Measurements from ENCODE around the gene FLT3. TPM values are rescaled to one million over a fixed set of nuclear protein-coding genes. Genes with fewer than 3 reads are reported as not detected.

Gene FLT3
- total and polyA plus RNA-seq, 5 donors from 2014 or later: 0.39 TPM; not detected in 4

GRCh38 chr13:27970382-27971235, 129.8 kb downstream of the FLT3 start:
- DNase-seq (no peak), ATAC-seq (ENCODE audit: low read depth in 2 of 2) (no peak)
- Mint-ChIP-seq H3K9me3 (peaks cover 0 to 4% (median 0%) of the 10 kb centered on the region in 7 donors), H3K4me1 (peaks cover 0 to 32% (median 15%) of the 10 kb centered on the region in 4 donors), H3K27ac (no peak overlapping the region), H3K36me3 (no peaks in the 10 kb centered on the region), H3K27me3 (peaks cover 93% of the 10 kb centered on the region), H3K4me3 (no peak overlapping the region)
- no peak overlapping the region for H3K4me3 ChIP-seq (ENCODE audit: low read depth, low read length)
- no peaks in the 10 kb centered on the region for H3K9me3 ChIP-seq (ENCODE audit: control insufficient read depth in 2 of 2, low read length in 2 of 2)
- H3K36me3 ChIP-seq (ENCODE audit: control insufficient read depth, insufficient read depth, low read length): no peaks in the 10 kb centered on the region
- H3K27me3 ChIP-seq (ENCODE audit: control insufficient read depth, insufficient read depth, low read length): peaks cover 22% of the 10 kb centered on the region
- H3K27ac ChIP-seq (ENCODE audit: insufficient read depth, low read length, poor library complexity, severe bottlenecking): no peak overlapping the region
- peaks cover 2% of the 10 kb centered on the region for H3K4me1 ChIP-seq (ENCODE audit: control insufficient read depth, insufficient read depth, low read length, poor library complexity, severe bottlenecking)

- Histone ChIP-seq H3K27ac (ENCODE audit: insufficient read depth, low read length, poor library complexity, severe bottlenecking) (no peak overlapping the region), H3K4me3 (ENCODE audit: low read depth, low read length) (no peak overlapping the region), H3K9me3 (ENCODE audit: control insufficient read depth in 2 of 2, low read length in 2 of 2) (no peaks in the 10 kb centered on the region), H3K27me3 (ENCODE audit: control insufficient read depth, insufficient read depth, low read length) (peaks cover 30% of the 10 kb centered on the region), H3K4me1 (ENCODE audit: control insufficient read depth, insufficient read depth, low read length, poor library complexity, severe bottlenecking) (no peaks in the 10 kb centered on the region), H3K36me3 (ENCODE audit: control insufficient read depth, insufficient read depth, low read length) (no peaks in the 10 kb centered on the region)
- Mint-ChIP-seq H3K27me3 (peaks cover 93% of the 10 kb centered on the region), H3K4me1 (peaks cover 0 to 28% (median 15%) of the 10 kb centered on the region in 4 donors), H3K36me3 (no peaks in the 10 kb centered on the region), H3K4me3 (peak overlapping the region in 2 of 4 donors; percentile 1 to 22), H3K27ac (no peak overlapping the region), H3K9me3 (peaks cover 0 to 4% (median 0%) of the 10 kb centered on the region in 7 donors)
- DNase-seq (no peak), ATAC-seq (ENCODE audit: low read depth in 2 of 2) (no peak)
Measured at GRCh38 chr13:27969866-27970229, 130.5 kb downstream of the FLT3 start.

GRCh38 chr13:27969082-27969865, 131.1 kb downstream of the FLT3 start, which contains the start of gene CDX2:
TSS of gene CDX2 (minus strand) at chr13:27969315. CDS start at chr13:27969006, 309 bp downstream.
- peaks cover 31% of the 10 kb centered on the region for H3K27me3 ChIP-seq (ENCODE audit: control insufficient read depth, insufficient read depth, low read length)

GRCh38 chr13:27968316-27969081, 131.9 kb downstream of the FLT3 start:
- Mint-ChIP-seq H3K4me3 (no peak overlapping the region), H3K27ac (no peak overlapping the region), H3K36me3 (no peaks in the 10 kb centered on the region), H3K27me3 (peaks cover 91% of the 10 kb centered on the region), H3K9me3 (peaks cover 0 to 3% (median 0%) of the 10 kb centered on the region in 7 donors), H3K4me1 (peaks cover 0 to 26% (median 14%) of the 10 kb centered on the region in 4 donors)
- Histone ChIP-seq H3K27me3 (ENCODE audit: control insufficient read depth, insufficient read depth, low read length) (peaks cover 23% of the 10 kb centered on the region), H3K4me3 (ENCODE audit: low read depth, low read length) (no peak overlapping the region), H3K36me3 (ENCODE audit: control insufficient read depth, insufficient read depth, low read length) (no peaks in the 10 kb centered on the region), H3K9me3 (ENCODE audit: control insufficient read depth in 2 of 2, low read length in 2 of 2) (no peaks in the 10 kb centered on the region), H3K4me1 (ENCODE audit: control insufficient read depth, insufficient read depth, low read length, poor library complexity, severe bottlenecking) (no peaks in the 10 kb centered on the region), H3K27ac (ENCODE audit: insufficient read depth, low read length, poor library complexity, severe bottlenecking) (no peak overlapping the region)
- DNase-seq (no peak), ATAC-seq (ENCODE audit: low read depth in 2 of 2) (no peak)

More at GRCh38 chr13:27969082-27969865, 131.1 kb downstream of the FLT3 start, which contains the start of gene CDX2:
- Histone ChIP-seq H3K4me3 (ENCODE audit: low read depth, low read length) (no peak within 1 kb of the TSS), H3K36me3 (ENCODE audit: control insufficient read depth, insufficient read depth, low read length) (no peaks in the 10 kb centered on the region), H3K9me3 (ENCODE audit: control insufficient read depth in 2 of 2, low read length in 2 of 2) (no peaks in the 10 kb centered on the region), H3K4me1 (ENCODE audit: control insufficient read depth, insufficient read depth, low read length, poor library complexity, severe bottlenecking) (no peaks in the 10 kb centered on the region), H3K27ac (ENCODE audit: insufficient read depth, low read length, poor library complexity, severe bottlenecking) (no peak within 1 kb of the TSS)
- Mint-ChIP-seq H3K27ac (no peak within 1 kb of the TSS), H3K27me3 (peaks cover 91% of the 10 kb centered on the region), H3K4me1 (peaks cover 0 to 26% (median 13%) of the 10 kb centered on the region in 4 donors), H3K9me3 (peaks cover 0 to 3% (median 0%) of the 10 kb centered on the region in 7 donors), H3K4me3 (peak within 1 kb of the TSS in 2 of 4 donors; percentile 1 to 22), H3K36me3 (no peaks in the 10 kb centered on the region)
- DNase-seq (no peak), ATAC-seq (ENCODE audit: low read depth in 2 of 2) (no peak)

GRCh38 chr13:27967736-27968315, 132.6 kb downstream of the FLT3 start:
- peaks cover 0 to 26% (median 15%) of the 10 kb centered on the region in 4 donors for H3K4me1 Mint-ChIP-seq
- Histone ChIP-seq H3K27me3 (ENCODE audit: control insufficient read depth, insufficient read depth, low read length) (peaks cover 24% of the 10 kb centered on the region), H3K27ac (ENCODE audit: insufficient read depth, low read length, poor library complexity, severe bottlenecking) (no peak overlapping the region), H3K4me3 (ENCODE audit: low read depth, low read length) (no peak overlapping the region), H3K36me3 (ENCODE audit: control insufficient read depth, insufficient read depth, low read length) (no peaks in the 10 kb centered on the region), H3K4me1 (ENCODE audit: control insufficient read depth, insufficient read depth, low read length, poor library complexity, severe bottlenecking) (no peaks in the 10 kb centered on the region), H3K9me3 (ENCODE audit: control insufficient read depth in 2 of 2, low read length in 2 of 2) (no peaks in the 10 kb centered on the region)
- peaks cover 0 to 4% (median 0%) of the 10 kb centered on the region in 7 donors for H3K9me3 Mint-ChIP-seq
- peak overlapping the region in 2 of 4 donors; percentile 59 to 68 for H3K4me3 Mint-ChIP-seq
- no peaks in the 10 kb centered on the region for H3K36me3 Mint-ChIP-seq
- no peak overlapping the region for H3K27ac Mint-ChIP-seq
- ATAC-seq (ENCODE audit: low read depth in 2 of 2): no peak
- no peak for DNase-seq
- peaks cover 89% of the 10 kb centered on the region for H3K27me3 Mint-ChIP-seq

GRCh38 chr13:27967203-27967735, 133.1 kb downstream of the FLT3 start:
- Mint-ChIP-seq H3K4me3 (peak overlapping the region in 2 of 4 donors; percentile 15 to 59), H3K27me3 (peaks cover 87% of the 10 kb centered on the region), H3K27ac (no peak overlapping the region), H3K36me3 (no peaks in the 10 kb centered on the region), H3K9me3 (peaks cover 0 to 4% (median 0%) of the 10 kb centered on the region in 7 donors), H3K4me1 (peaks cover 0 to 26% (median 15%) of the 10 kb centered on the region in 4 donors)
- Histone ChIP-seq H3K27ac (ENCODE audit: insufficient read depth, low read length, poor library complexity, severe bottlenecking) (no peak overlapping the region), H3K4me1 (ENCODE audit: control insufficient read depth, insufficient read depth, low read length, poor library complexity, severe bottlenecking) (no peaks in the 10 kb centered on the region), H3K4me3 (ENCODE audit: low read depth, low read length) (no peak overlapping the region), H3K9me3 (ENCODE audit: control insufficient read depth in 2 of 2, low read length in 2 of 2) (no peaks in the 10 kb centered on the region), H3K36me3 (ENCODE audit: control insufficient read depth, insufficient read depth, low read length) (no peaks in the 10 kb centered on the region), H3K27me3 (ENCODE audit: control insufficient read depth, insufficient read depth, low read length) (peaks cover 22% of the 10 kb centered on the region)
- ATAC-seq (ENCODE audit: low read depth in 2 of 2): no peak
- no peak for DNase-seq
